KBM-7 (cell line): ENCODE data around the gene SERPINB12.

Experiments used
- DNase-seq: peaks from one replicate; pipeline ENCODE4 v3.0.0-alpha.2; 2015
- in situ Hi-C: fragments of 300-500 bp; cut with MboI; formaldehyde crosslinking; loops from 2 replicates; pipeline ENCODE4 v1.14.3; 2020; ENCODE audit warnings: low sequenced_read_pairs, low pct_unique_long_range_greater_than_20kb, mixed read lengths

Gene SERPINB12

DNA sequence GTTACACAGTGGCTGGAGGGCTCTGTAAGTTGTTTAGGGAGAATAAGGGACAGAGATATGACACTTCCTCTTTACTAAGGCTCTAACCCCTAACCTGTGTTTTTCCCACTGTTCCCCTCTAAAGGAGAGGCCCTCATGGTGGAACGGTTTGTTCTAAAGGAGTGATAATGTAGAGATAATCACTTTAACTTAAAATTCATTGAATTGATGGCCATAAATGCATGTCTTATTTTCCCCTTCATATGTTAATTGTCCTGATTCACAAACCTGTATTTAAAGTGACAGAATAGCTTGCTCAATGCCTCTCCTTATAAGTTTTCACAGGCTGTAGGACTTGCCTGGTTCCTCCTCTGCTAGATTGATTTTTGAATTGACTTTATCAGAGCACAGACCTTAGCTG is at the start of gene SERPINB12:
Gene SERPINB12 (plus strand): TSS at position 301 of the 400 bp plus-strand sequence. CDS start 13,791 bp downstream, outside the sequence.
- no peak for DNase-seq
- in situ Hi-C loops: no loop called here

- in situ Hi-C loops: no loop called here
- no peak for DNase-seq
These were observed 49.3 kb upstream of the SERPINB12 start for GRCh38 chr18:63492851-63493250.

GRCh38 chr18:63495675-63496074 is 46.5 kb upstream of the SERPINB12 start:
- DNase-seq: no peak
- in situ Hi-C loops: no loop called here

GRCh38 chr18:63505566-63506335 is 36.4 kb upstream of the SERPINB12 start:
- in situ Hi-C loops: loop anchor here (25.0 kb wide), 1 partner anchor 332 kb away; no protein-coding TSS in a partner anchor
- peak; percentile 56 for DNase-seq

- in situ Hi-C loops: loop anchor here (25.0 kb wide), 1 partner anchor 331 kb away; no protein-coding TSS in a partner anchor
- DNase-seq: no peak
These were observed 35.9 kb upstream of the SERPINB12 start for GRCh38 chr18:63506336-63506646.

DNA sequence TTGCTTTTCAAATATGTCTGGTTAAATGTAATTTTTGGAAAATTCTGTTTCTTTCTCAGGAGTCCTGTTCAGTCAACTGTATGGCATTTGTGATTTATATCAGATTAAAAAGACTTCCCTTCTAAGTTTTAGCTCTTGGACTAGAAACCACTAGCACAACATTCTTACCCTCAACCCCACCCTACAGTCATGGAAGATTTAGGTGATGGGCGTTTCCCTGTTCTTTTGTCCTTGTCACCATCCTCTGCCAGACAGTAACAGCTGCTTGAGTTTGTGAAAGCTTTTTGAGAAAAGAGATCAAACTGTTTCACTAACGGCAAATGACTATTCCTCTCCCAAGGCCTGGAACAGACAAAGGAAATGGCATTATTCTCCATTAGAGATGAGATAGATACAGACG is 33.6 kb upstream of the SERPINB12 start:
- no peak for DNase-seq
- in situ Hi-C loops: loop anchor here (25.0 kb wide), 1 partner anchor 329 kb away; no protein-coding TSS in a partner anchor

- in situ Hi-C loops: loop anchor here (25.0 kb wide), 1 partner anchor 326 kb away; no protein-coding TSS in a partner anchor
- DNase-seq: no peak
These were observed 30.9 kb upstream of the SERPINB12 start for GRCh38 chr18:63511285-63511684.

DNA sequence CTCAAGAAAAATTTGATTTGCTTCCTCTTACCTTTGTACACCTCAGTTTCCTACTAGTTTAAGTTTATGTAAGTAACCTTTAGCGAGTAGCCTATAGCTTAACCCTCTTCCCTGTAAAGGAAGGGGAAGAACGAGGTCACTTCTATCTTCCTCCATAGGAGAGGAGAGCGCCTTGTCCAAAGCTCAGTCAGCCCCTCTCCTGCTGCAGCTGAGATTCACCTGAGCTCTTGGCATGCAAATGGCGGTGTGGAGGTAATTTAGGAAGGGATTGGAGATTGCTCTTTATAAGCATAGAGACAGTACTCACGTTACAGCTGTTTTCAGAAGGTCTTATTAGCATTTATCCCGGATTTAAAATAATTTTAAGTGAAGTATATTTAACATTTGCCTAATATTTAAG is 27.8 kb upstream of the SERPINB12 start:
- no peak for DNase-seq
- in situ Hi-C loops: loop anchor here (25.0 kb wide), 1 partner anchor 323 kb away; no protein-coding TSS in a partner anchor

DNA sequence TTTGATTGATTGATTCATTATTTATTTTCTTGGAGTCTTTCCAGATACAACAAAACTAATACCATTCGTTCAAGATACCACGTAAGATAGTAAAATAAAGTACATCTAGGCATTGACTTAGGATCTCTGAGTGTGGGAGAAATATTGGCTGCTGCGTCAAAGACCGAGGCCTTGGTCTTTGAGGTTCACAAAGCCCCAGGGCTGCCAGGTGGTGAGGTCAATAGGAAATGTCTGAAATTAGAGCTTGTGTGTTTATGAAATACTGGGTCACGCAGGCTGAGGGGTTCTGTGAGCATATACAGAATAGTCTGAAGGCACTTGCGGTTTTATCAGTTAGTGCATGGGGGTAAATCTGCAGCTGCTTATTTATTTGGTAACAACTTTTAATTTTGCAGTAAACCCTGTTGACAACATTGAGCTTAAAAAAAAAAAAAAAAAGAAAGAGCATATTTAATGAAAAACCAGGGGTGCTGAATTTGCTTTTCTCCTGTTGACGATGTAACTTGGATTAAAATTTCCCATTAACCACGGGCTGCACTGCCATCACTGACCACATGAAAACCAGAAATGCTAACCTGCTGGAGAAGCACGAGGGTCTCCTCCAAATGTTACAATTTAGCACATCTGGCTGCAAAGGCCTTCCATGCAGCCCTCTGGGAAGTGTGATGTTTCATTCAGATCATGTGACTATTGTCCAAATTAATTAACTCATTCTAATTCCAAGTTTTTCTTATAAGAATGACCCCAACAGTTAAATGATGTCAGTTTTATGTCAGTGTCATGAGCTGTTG is 27.1 kb upstream of the SERPINB12 start:
- in situ Hi-C loops: loop anchor here (25.0 kb wide), 1 partner anchor 322 kb away; no protein-coding TSS in a partner anchor

GRCh38 chr18:63515801-63516200 is 26.4 kb upstream of the SERPINB12 start:
- in situ Hi-C loops: loop anchor here (25.0 kb wide), 1 partner anchor 322 kb away; no protein-coding TSS in a partner anchor
- no peak for DNase-seq

More for the DNA sequence above, 27.1 kb upstream of the SERPINB12 start:
- DNase-seq: no peak

- DNase-seq: peak; percentile 67
- in situ Hi-C loops: loop anchor here (25.0 kb wide), 1 partner anchor 319 kb away; no protein-coding TSS in a partner anchor
These were observed 23.8 kb upstream of the SERPINB12 start for GRCh38 chr18:63518178-63519012.

DNA sequence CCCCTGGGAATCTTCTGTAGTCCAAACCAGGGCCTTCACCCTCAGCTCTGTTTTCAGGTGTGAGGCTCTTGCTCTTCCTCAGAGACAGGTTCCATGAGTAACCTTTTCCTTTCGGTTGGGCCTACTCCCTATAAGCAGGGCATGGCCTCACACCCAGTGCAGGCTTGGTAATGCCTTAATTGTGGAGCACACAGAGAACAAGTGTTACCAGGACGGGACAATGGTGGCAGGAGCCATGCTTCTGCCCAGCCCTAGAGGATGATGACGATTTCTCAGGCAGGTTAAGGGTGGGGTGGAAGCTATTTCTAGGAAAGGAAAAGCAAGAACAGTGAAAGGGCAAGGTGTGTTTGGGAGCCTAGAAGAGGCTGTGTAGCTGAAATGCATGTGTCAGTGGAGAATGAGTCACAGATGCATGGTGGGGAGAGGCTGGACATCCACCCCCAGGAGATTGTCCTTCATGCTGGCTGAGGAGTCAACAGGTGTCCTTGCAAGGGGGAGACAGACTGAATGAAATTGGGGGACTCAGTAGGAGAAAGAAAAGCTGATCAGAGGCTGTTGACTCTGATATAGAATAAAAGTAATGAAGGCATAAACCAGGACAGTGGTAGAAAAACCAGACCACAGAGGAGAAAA is 22.0 kb upstream of the SERPINB12 start:
- no peak for DNase-seq
- in situ Hi-C loops: loop anchor here (25.0 kb wide), 1 partner anchor 317 kb away; no protein-coding TSS in a partner anchor

GRCh38 chr18:63523660-63524059 is 18.5 kb upstream of the SERPINB12 start:
- DNase-seq: no peak
- in situ Hi-C loops: loop anchor here (25.0 kb wide), 1 partner anchor 314 kb away; no protein-coding TSS in a partner anchor

- in situ Hi-C loops: no loop called here
- DNase-seq: no peak
These were observed 14.9 kb upstream of the SERPINB12 start for GRCh38 chr18:63527251-63527650.

DNA sequence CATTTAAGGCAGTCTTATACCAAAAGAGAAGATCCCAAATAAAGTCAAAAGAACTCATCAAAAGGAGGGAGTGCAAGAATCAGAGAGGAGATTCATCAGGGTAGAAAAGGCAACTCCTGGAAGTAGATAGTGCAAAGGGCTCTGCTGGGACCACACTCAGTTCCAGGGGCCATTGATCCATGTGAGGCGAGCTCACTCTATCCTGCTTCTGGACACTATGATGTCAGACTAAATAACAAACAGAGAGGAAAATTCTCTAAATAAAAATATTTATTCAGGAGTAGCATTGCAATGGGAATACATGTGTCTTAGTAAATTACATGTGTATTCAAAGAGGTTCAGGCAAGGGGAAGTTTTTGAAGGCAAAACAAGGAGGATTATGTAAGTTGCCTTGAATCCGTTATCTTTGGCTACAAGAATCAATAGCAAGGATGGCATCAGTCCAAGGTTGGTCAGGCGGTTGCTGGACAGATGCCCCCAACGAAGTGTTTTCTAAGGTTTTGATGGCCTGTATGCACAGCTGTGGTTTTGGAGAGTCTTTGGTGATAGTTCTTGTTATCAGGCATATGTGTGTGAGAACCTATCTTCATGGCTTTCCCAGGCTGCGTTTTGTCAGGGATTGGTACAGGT is 13.2 kb upstream of the SERPINB12 start:
- in situ Hi-C loops: no loop called here
- DNase-seq: no peak

DNA sequence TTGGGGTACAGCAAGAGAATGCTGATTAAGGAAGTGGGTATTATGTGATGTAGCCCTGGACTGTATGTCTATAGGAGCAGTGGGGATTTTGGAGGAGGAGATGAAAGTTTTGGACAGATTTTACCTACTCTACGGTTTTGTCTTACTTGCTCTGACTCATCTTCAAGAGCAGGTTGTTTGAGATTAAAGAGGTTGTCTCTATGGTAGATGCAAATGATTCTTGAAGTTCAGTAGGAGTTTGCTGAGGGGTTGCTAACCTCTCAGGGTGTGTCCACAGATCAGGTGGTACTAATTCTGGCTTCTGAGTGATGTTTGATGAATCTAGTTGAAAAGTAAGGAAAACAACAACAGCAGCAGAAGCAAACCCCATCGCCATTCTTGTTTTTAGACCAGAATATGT is 9.7 kb upstream of the SERPINB12 start:
- DNase-seq: no peak
- in situ Hi-C loops: no loop called here

DNA sequence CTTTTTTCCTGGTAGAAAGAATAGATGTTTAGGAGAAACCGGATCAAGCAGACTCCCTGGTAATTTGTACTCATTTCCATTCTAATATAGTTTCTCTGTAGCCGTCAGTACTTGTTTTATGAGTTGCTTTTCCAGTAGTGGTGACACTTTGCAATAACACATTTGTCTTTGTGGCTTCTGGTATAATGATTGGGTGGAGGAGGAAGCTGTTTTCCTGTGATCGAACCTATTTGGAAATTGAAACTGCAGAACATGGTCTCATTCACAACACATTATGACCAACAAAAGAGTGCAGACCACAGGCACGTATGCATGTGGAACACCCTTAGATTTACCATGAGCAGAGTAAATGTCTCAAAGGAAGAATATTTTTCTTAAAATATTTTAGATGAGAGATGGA is 7.6 kb upstream of the SERPINB12 start:
- no peak for DNase-seq
- in situ Hi-C loops: no loop called here

- DNase-seq: no peak
- in situ Hi-C loops: no loop called here
These were observed 2.2 kb upstream of the SERPINB12 start for GRCh38 chr18:63539904-63540510.
